Measurements from ENCODE around the gene GUCY1A2. TPM values are rescaled to one million over a fixed set of nuclear protein-coding genes. Genes with fewer than 3 reads are reported as not detected.

The GUCY1A2 gene
- total RNA-seq, 1 experiment from 2014 or later, result 0.10 TPM

DNA sequence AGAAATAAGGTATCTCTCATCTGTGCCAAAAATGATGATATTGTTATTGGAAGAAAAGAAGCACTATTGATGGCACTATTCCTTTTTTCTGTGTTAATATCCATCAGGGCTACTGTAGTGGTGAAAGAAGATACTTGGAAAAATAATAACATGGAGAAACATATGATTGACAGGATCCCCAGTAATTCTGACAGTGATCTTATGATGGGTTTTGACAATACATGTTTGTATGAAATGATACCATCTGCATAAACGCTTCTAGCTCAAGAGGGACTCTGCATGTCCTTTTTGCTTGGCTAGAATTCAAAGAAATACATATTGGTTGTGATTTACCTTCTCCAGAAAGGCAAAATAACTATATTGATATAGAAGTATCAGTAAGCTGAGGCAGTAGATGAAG, 178.1 kb downstream of the GUCY1A2 start:
- no peaks in the 10 kb centered on the region for H3K36me3 ChIP-seq (ENCODE audit: control insufficient read depth in 1 of 2, insufficient read depth in 2 of 2, low read length in 2 of 2)
- H3K9ac ChIP-seq (ENCODE audit: low read length), result no peak overlapping the region
- no peak overlapping the region for H2AFZ ChIP-seq (ENCODE audit: low read depth, low read length, poor library complexity, severe bottlenecking)
- intact Hi-C loops (cut with micrococcal nuclease), result no loop called here
- no peak overlapping the region for H3K27ac ChIP-seq (ENCODE audit: low read depth, low read length)
- TF ChIP-seq POLR2AphosphoS5 (IDR thresholded peaks at IDR 0.05; ENCODE audit: low read depth, low read length), result no peak
- TF ChIP-seq, protein P1, sequence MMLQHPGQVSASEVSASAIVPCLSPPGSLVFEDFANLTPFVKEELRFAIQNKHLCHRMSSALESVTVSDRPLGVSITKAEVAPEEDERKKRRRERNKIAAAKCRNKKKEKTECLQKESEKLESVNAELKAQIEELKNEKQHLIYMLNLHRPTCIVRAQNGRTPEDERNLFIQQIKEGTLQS (IDR thresholded peaks at IDR 0.05), result no peak
- no peak for TF ChIP-seq TCF7L2 (IDR thresholded peaks at IDR 0.05; ENCODE audit: borderline replicate concordance, extremely low read depth, insufficient read depth, insufficient read length)
- TF ChIP-seq, protein P2, sequence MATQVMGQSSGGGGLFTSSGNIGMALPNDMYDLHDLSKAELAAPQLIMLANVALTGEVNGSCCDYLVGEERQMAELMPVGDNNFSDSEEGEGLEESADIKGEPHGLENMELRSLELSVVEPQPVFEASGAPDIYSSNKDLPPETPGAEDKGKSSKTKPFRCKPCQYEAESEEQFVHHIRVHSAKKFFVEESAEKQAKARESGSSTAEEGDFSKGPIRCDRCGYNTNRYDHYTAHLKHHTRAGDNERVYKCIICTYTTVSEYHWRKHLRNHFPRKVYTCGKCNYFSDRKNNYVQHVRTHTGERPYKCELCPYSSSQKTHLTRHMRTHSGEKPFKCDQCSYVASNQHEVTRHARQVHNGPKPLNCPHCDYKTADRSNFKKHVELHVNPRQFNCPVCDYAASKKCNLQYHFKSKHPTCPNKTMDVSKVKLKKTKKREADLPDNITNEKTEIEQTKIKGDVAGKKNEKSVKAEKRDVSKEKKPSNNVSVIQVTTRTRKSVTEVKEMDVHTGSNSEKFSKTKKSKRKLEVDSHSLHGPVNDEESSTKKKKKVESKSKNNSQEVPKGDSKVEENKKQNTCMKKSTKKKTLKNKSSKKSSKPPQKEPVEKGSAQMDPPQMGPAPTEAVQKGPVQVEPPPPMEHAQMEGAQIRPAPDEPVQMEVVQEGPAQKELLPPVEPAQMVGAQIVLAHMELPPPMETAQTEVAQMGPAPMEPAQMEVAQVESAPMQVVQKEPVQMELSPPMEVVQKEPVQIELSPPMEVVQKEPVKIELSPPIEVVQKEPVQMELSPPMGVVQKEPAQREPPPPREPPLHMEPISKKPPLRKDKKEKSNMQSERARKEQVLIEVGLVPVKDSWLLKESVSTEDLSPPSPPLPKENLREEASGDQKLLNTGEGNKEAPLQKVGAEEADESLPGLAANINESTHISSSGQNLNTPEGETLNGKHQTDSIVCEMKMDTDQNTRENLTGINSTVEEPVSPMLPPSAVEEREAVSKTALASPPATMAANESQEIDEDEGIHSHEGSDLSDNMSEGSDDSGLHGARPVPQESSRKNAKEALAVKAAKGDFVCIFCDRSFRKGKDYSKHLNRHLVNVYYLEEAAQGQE (IDR thresholded peaks at IDR 0.05; ENCODE audit: low read depth), result no peak
- no peak for TF ChIP-seq SIN3A (IDR thresholded peaks at IDR 0.05; ENCODE audit: low read depth)
- no peak for TF ChIP-seq EGR1 (IDR thresholded peaks at IDR 0.05; ENCODE audit: low read depth)
- no peak for TF ChIP-seq EZH2phosphoT487 (IDR thresholded peaks at IDR 0.05; ENCODE audit: borderline replicate concordance)
- no peak for TF ChIP-seq RAD21 (IDR thresholded peaks at IDR 0.05; ENCODE audit: low read depth)
- no peak for TF ChIP-seq POLR2A (IDR thresholded peaks at IDR 0.05; ENCODE audit: borderline replicate concordance, extremely low read depth, insufficient read depth, insufficient read length)
- no peak for TF ChIP-seq SP1 (IDR thresholded peaks at IDR 0.05; ENCODE audit: low read depth)
- no peak for TF ChIP-seq JUND (IDR thresholded peaks at IDR 0.05)
- TF ChIP-seq, protein P3, sequence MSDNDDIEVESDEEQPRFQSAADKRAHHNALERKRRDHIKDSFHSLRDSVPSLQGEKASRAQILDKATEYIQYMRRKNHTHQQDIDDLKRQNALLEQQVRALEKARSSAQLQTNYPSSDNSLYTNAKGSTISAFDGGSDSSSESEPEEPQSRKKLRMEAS (IDR thresholded peaks at IDR 0.05), result no peak
- TF ChIP-seq, protein P4, sequence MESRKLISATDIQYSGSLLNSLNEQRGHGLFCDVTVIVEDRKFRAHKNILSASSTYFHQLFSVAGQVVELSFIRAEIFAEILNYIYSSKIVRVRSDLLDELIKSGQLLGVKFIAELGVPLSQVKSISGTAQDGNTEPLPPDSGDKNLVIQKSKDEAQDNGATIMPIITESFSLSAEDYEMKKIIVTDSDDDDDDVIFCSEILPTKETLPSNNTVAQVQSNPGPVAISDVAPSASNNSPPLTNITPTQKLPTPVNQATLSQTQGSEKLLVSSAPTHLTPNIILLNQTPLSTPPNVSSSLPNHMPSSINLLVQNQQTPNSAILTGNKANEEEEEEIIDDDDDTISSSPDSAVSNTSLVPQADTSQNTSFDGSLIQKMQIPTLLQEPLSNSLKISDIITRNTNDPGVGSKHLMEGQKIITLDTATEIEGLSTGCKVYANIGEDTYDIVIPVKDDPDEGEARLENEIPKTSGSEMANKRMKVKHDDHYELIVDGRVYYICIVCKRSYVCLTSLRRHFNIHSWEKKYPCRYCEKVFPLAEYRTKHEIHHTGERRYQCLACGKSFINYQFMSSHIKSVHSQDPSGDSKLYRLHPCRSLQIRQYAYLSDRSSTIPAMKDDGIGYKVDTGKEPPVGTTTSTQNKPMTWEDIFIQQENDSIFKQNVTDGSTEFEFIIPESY (IDR thresholded peaks at IDR 0.05; ENCODE audit: extremely low read depth, insufficient replicate concordance, low read length), result no peak
- TF ChIP-seq ZFX (IDR thresholded peaks at IDR 0.05), result no peak
- TF ChIP-seq ZNF274 (IDR thresholded peaks at IDR 0.05; ENCODE audit: low read depth, low read length), result no peak
- no peak for TF ChIP-seq CBX3 (IDR thresholded peaks at IDR 0.05; ENCODE audit: low read depth)
- TF ChIP-seq SRF (IDR thresholded peaks at IDR 0.05; ENCODE audit: low read depth), result no peak
- TF ChIP-seq FOSL1 (IDR thresholded peaks at IDR 0.05; ENCODE audit: low read depth), result no peak
- TF ChIP-seq CEBPB (IDR thresholded peaks at IDR 0.05; ENCODE audit: low read depth), result no peak
- TF ChIP-seq YY1 (IDR thresholded peaks at IDR 0.05; ENCODE audit: extremely low read depth, insufficient replicate concordance, low read depth, low read length), result no peak
- RAD21 ChIA-PET (ENCODE audit: low non-redundant PET in 1 of 2, low total read pairs in 2 of 2, uncharacterized antibody in 2 of 2, unreplicated experiment in 2 of 2), result no interaction called here
- no TSS peak for BruUV-seq (replicated peaks)
- H3K9me2 ChIP-seq (ENCODE audit: insufficient read depth), result no peaks in the 10 kb centered on the region
- CTCF ChIA-PET, result no interaction called here
- H3K79me2 ChIP-seq (ENCODE audit: insufficient read depth, low read length), result no peaks in the 10 kb centered on the region
- DNase-seq (ENCODE audit: low read depth, low spot score) (no peak), ATAC-seq (no peak)
- no peak overlapping the region for H3K4me3 ChIP-seq (replicated peaks in 1 of 2; ENCODE audit: low read depth in 1 of 2, low read length in 2 of 2)
- no peaks in the 10 kb centered on the region for H3K4me1 ChIP-seq (ENCODE audit: control insufficient read depth in 1 of 2, insufficient read depth in 2 of 2, low read length in 2 of 2)
- POLR2A ChIA-PET, result no interaction called here
- no peaks in the 10 kb centered on the region for H4K20me1 ChIP-seq (ENCODE audit: insufficient read depth)
- H3K4me2 ChIP-seq (ENCODE audit: low read length), result no peak overlapping the region
- H3K27me3 ChIP-seq (ENCODE audit: insufficient read depth, low read length), result 0 out of 2 replicates have a peak, but pooled peaks cover 4% of the 10 kb centered on the region
- no peaks in the 10 kb centered on the region for H3K9me3 ChIP-seq (ENCODE audit: control insufficient read depth in 1 of 2, insufficient read depth in 1 of 2, low read depth in 1 of 2, low read length in 2 of 2)
